Activated T-cell treated with anti-CD3 and anti-CD28 coated beads for 24 hours (primary cell): ENCODE data around the gene FREY1.

Experiments
- DNase-seq: peaks from one replicate; pipeline ENCODE4 v3.0.0-alpha.2; 2020; ENCODE audit warnings: low read depth

The FREY1 gene, protein sequence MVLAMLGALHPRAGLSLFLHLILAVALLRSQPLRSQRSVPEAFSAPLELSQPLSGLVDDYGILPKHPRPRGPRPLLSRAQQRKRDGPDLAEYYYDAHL

DNA sequence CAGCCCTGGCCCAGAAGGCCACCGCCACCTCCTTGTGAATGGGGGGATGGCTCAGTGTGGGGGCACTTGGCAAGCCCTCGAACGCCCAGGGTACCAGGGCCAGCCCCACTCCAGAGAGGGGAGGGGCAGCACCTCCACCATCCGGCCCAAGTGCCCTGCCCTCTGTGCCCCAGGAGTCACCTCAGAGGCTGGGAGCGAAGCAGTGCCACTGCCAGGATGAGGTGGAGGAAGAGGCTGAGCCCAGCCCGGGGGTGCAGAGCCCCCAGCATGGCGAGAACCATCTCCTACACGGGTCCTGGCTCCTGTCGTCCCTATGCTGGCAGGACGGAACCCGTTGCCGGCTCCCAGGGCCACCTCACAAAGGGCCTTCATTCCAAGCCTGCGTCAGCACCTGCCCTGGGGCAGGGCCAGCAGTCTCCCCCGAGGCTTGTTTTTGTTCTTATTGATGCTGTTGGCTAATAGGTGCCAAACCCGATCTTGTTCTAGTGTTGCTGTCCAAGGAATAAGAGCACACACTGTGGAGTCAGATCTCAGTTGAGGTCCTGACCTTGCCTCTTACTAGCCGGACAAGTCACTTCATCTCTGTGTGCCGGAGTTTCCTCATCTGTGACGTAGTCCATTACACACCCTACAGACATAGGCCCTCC lies at the start of gene FREY1:
Gene FREY1 (minus strand): TSS at position 307 of the 647 bp plus-strand sequence. CDS start 26 bp downstream, at position 281.
- DNase-seq: no peak

DNA sequence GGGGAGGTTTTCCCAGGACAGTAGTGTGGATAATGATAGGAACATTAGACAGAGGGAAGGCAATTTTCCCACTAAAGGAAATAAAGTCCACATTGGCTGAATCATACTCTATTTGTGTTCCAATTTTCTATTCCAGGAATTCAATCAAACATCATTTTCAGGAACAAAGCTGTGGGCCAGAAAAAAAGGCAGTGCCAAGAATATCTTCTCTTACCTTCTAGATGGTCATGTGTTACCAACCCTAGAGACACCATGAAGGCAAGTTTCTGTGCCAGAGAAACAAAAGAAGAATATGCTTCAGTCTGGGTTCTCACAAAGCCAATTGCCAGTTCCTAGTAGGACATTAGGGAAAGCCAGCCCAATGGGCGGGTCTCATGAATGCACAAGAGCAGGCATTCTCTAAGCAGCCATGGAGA lies 42.9 kb upstream of the FREY1 start:
- no peak for DNase-seq

DNA sequence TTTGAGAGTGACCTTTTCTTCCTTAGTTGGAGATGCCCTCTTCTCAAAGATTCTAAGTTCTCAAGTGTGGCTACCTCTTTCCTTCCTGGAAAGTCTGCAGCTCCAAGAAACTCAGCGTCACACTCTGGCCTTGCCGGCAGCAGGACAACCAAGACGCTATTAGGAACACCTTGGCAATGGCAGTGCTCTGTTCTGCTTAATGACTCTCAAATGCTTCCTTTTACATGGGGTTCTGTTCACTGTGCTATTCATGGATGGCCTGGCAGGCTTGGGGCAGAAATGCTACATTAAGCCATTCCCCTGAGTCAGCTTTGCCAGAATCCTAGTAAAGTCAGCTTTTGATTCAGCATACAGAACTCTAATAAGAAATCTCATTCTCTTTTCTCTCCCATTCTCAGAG lies 41.3 kb upstream of the FREY1 start:
- DNase-seq: no peak

DNA sequence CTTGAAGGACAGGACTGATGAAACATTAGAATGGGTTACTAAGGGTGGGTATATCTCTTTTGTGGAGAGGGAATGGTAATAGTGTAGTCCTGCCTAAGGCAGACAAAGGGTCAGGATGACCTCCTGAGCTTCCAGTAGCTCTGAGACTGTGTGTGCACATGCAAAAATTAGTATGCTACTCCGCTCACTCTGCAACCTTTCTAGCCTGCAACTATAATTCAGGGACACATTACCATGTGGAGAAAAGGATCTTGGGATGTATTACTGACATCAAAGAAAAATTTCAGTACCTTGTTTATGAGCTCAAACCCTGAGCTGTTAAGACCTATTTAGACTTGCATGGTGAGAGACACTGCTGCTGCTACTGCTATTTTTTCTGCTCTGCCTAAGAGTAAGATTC lies 40.8 kb upstream of the FREY1 start:
- no peak for DNase-seq

DNA sequence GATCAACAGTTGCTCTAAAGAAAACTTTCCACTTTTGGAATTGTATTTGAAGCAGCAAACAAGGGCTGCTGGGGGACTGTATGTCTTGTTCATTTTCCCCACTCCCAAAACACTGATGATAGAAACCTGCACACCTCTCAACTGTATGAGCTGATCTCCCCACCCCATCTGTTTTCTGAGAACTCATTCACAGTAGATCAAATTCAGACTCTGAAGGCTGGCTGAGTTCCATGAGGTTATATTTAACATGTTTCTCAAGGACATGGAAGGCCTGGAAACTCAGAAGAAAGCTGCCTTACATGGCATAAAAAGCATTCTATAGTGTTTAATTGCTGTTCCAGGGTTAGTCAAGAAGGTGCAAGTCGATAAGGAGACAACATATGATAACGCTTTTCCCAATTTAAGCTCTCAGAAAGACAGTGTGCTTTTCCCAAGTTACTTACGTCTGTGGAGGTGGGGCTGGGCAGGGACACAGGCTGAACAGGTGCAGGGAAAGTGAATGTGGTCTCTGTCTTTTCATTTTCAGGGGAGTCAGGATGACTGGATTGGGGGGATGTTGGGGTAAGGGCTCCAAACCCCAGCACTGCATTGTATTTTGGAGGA lies 38.4 kb upstream of the FREY1 start:
- no peak for DNase-seq

DNA sequence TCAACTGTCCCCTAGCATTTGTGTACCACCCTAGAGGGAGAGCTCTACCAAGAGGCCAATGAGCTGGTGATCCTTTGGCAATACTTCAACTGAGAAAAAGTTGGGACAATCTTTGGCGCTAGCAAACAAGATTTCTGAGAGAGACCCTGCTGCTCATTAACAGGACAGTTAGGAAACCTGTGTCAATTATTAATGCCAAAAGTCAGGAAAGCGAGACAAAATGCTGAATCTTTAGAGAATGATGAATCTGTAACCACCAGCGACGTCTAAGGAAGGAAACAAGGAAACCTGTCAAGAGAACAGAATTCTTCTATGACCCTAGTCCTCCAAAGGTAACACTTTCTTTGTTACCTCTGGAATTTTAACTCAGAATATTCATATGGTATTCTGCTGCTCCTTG lies 35.3 kb upstream of the FREY1 start:
- no peak for DNase-seq

DNA sequence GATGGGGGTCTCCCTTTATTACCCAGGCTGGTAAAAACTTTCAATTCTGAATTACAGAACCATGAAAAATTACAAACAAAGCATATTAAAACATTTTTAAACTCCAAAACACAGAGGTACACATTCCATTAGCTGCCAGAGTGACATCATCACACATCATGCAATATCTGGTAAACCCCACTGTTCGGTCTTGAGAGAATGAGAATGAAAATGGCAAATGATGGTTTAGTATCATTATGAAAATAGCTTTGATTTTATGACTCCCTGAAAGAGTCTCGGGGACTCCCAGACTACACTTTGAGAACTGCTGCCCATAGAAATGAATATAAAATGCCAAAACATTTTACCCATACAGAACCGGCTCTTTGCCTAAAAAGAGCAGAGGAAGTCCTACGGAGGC lies 34.2 kb upstream of the FREY1 start:
- no peak for DNase-seq

DNA sequence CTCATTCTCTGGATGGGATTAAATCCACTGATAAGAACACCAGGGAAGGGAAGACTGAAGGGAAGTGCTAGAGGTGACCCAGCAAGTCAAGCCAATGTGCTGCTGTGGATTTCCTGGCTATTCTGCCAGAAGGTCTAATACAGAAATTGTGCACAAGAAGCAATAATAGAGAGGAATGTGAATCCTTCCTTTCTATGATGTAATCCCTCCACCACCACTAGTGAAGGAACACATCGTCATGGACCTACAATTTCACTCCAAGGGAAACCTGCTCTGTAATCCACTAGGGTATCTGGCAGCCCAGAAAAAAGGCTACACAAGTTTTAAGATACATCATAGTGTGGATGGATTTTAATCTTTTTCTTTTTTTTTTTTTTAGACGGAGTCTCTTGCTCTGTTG lies 32.8 kb upstream of the FREY1 start:
- DNase-seq: no peak

DNA sequence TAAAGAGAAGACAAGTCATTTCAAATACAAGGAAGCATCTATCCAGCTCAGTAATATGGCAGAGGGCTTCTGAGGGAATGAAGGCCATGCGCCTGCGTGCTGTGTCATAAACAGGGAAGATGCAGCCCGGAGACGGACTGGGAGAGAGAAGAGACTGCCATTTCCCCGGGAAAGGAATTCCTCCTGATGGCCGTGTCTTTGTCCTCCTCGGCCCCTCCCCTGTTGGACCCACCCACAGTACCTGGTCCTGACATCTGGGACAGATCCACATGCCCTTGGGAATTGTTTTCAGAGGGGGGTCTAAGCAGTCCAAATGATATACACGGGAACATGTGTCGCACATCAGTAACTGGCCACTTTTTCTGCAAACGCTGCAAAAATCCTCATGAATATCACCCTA lies 30.8 kb upstream of the FREY1 start:
- no peak for DNase-seq

DNA sequence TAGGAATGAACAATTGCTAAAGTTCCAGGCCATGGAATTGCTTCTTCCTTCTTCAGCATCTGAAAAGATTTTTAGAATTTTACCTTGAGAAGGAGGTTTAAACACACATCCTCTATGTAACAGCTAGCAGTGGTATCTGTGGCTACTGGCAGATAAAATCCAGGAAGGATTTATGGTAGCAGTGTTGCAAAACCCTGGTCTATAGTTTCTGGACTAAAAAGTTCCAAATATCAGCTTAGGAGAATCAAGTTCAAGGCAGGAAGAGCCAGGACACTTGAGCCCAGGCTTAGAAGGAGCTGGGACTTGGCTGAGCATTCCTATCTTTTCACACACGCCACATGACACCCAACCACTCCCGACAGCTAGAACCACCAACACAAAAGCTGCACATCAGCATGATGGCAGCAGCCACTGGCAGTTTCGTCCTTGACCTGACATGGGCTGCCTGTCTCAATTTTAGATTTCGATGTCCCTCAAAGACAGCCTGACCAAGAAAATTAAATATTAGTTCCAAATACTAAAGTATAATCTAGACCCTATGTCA lies 29.5 kb upstream of the FREY1 start:
- DNase-seq: no peak

DNA sequence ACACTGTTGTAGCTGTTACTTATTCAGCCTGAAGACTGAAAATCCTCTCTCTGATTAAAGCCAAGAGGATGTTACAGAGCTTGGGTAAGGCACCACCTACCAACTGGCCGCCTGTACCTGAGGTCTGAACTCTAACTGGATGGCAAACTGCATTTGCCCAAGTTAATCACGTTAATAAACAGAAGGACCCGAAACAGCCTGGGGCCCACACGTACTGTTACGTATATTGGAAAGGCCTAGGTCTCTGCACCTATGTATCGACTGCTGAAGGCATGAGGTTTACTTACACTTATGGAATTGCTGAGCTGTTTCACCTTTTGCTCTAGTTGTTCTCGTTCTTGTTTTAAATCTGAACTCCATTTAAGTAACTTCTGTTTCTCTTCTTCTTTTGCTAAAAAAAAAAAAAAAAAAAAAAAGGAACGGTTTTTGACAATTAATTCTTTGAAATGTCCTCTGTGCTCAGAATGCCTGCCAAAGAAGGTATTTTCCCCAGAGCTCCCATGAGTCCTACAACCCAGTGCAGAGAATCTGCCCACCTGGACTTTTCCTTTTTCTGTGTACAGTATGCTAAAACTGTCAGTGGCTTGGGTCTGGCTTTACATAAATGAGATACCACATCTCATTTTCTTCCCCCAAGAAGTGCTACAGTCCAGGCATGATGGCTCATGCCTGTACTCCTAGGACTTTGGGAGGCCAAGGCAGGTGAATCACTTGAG lies 28.4 kb upstream of the FREY1 start:
- DNase-seq: no peak

DNA sequence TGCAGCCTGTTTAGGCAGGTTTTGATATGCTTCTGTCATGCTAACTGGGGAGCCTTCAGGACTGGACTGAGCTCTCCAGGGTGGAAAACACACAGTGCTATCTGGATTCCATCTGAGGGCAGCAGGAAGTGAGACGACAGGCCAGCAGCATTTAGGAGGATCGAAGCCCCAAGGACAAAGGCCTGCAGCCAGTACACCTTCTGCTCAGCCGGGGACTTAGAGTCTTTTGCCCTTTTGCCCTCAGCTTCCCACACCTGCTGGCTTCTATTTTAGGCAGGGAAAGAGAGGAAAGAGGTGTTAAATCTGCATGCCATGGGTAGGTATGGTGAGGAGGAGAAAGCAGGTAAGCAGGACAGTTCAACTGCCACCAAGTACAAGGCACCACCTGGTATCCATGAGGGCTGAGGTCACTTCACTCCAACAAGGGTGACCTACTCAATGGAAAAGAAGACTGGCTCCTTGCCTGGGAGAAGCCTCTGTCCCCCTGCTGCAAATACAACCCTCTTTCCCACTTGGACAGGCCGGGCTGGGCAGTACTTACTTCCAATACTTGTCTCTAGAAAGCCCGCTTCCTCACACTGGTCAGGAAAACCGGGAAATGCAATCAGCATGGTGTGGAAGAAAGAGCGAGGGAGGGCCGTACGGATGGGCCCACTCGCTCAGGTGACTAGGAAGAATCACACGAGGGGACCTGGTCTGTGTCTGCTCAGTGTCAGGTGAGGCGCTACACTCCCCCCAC lies 27.7 kb upstream of the FREY1 start:
- DNase-seq: no peak

DNA sequence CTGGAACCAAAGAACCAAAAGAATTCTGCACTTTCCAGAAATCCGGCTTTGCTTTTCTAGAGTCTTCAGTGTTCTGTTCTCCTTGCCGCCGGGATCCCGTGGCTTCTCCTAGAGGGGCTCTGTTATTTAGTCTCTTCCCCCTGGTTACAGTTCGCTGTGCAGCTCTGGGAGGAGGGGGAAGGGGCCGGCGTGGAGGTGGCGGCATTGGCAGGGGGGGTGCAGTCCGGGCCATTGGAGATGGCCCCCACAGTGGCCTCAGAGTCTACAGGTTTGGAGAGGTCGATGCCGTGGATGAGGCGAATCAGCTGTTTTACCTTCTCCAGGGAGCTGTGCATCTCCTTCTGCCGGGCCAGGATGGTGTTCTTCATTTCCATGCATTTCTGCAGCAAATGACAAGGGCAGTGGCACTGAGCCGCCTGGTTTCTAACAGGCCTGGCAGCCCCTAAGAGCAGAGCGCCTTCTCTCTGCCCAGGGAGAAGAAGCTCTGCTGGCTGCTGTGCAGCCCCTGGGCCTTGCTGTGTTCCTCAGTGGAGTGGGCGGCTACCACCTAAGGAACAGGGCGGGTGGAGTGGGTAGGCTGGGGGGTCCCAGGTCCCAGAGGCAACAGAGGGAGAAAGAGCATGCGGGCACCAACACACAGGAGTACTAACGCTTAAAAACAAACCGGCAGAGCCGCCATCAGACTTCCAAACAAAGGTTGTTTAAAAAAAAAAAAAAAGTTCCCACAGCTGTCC lies 26.9 kb upstream of the FREY1 start:
- DNase-seq: no peak

DNA sequence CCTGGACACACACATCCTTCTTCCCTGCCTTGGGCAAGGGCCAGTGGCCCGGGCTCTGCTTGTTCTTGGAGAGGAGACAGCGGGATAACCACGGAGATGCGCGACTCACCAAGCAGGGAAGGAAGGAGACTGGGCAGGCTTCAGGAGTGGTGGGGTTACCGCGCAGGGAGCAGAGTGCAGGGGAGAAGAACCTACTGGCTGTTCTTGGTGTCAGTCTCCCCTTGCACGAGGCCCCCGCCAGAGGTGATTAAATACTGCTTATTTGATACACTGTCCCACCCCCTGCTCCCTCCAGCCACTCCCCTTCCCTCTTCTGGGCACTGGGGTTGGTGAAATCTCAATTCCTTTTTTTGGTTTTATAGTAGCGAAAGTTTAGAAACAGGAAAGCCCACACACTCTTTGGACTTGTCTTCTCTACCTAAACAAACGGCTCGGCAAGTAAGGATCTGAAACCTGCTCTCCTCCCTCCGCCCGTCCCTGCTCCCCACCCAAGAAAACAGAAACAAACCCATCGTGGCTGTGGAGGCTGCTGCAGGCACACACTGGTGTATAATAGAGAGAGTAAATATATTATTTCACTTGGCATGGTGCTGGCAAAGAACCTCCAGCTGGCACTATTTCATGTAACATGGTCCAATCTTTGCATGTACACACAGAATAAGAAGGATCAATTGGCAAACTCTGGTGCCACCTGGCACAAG lies 26.2 kb upstream of the FREY1 start:
- no peak for DNase-seq

DNA sequence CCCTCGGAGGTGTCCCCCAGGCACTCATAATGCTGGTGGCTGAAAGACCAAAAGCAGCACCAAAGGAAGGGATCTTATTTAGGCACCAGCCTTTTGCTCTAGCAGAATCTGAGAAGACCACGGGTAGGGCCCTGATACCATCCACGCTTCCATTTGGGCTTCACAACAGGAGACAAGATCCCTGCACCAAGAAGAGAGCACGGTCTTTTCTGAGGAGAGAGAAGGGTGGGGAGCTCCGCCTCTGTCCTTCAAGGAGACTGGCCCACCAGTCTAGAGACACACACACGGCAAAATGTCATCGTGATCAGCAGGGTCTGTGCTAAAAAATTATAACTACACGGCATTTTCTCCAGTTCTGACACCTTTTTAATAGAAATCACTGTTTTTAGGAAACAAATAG lies 25.1 kb upstream of the FREY1 start:
- DNase-seq: no peak

DNA sequence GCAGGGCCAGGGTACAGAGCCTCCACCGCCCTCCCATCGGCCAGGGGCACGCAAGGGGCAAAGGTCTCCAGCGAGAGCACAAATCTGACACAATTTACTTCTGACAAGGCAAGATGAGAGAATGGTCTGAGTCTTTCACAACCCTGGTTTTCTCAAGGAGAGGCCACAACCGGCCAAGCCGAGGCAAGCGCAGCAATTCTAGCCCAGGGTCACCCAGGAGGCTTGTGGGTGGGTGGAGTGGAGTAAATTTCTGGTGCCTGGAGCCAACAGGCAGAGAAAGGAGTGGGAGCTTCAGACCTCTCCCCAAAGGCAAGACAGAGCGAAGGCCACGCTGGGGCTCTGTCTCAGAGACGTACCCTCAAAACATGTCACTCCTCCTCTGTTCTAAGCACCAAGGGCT lies 24.7 kb upstream of the FREY1 start:
- DNase-seq: no peak

DNA sequence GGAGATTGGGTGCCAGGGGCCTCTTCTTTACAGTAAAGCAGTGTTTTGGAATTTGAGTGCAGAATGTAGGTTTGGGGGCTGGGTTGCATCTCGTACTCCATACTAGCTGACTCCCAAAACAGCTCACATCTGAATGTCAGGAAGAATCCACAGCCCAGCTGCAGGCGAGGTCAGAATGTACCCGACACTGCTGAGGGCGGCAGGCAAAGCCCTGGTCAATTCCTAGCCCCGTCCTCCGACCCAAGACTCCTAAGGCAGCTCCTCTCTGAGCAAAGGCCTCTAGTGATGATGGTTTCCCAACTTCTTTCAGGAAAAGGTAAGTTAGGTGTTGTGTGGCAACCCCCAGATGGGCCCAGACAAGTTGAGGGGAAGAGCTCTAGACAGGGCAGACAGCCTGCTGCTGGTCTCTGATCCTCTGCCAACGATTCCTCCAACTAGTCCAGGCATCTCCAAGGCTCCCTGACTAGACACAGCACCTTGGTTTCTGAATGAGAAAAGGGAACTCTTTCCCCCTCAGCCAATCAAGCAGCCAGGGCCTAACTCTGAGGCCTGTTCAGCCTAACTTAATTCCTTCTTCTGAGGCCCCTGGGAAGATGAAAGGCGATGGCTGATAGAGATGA lies 24.0 kb upstream of the FREY1 start:
- no peak for DNase-seq

DNA sequence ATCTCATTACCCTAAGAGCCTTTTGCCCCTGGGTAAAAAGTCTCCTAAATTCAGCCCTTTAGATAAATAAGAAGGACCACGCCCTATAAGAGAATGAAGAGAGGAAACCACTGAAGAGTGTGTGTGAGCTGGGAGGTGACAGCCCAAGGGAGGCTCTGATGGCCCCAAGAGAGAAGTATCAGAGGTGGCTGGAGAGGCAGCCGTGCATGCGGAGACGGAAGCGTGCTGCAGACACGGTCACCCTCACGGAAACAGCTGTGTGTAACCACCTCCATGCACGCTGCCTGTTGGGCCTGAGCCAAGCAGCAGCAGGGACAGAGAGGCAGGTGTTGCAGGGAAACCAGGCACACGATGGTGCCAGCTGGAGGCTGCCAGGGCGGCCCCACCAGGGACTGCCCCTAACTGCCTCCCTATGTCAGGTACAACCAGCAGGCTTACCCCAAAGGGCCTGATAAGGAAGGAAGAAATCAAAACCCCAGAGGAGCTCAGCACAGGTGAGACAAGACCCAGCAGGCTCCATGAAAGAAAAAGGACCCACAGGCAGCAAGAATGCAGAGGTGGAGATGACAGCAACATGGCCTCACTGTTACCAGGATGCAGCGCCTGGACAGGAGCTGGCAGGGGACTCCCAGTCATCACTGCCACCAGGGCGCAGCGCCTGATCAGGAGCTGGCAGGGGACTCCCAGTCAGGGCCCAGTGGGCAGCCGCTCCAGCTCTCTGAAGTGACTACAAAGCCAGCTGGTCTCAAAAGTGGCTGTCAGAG lies 23.1 kb upstream of the FREY1 start:
- no peak for DNase-seq

DNA sequence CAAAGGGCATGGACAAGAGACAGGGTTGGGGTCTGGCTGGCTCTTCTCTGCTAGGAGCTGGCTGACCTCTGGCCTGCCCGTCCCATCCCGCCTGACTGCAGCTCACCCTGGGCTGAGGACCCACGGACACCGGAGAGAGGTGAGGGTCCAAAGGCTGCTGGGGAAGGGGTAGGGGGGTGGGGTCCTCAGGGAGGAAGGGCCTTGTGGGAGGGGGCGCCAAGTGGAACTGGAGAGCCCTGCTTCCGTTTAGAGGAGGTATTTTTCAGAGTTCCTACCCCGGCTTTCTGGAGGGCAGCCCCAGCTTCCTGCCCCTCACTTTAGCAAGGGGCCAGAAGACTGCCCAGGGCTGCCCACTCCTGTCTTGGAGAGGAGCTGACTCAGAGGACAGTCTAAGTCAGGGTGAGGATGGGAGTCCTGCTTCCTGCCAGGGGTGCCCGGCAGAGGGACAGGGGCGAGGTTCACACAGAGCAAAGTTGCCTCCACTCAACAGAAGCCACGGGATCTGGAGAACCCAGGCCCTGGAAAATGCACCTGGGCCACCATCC lies 22.5 kb upstream of the FREY1 start:
- no peak for DNase-seq
